Testis (tissue), 3 donors: ENCODE results near the gene PRMT3. TPM values are rescaled to one million over a fixed set of nuclear protein-coding genes. Genes with fewer than 3 reads are reported as not detected.

Experiments used
- DNase-seq: peaks from one replicate; pipeline ENCODE4 v3.0.0-alpha.2; 2019
- H3K27ac ChIP-seq, 2 donors: fragments of 200-600 bp; sonication (generic); one replicate each; pipeline ENCODE4 v1.5.1; 2019
- H3K27me3 ChIP-seq: fragments of 200-600 bp; sonication (generic); one replicate; pipeline ENCODE4 v1.5.1; 2019
- H3K36me3 ChIP-seq: fragments of 200-600 bp; sonication (generic); one replicate; pipeline ENCODE4 v1.5.1; 2017; ENCODE audit warnings: low read depth; ENCODE audit errors: missing control alignments
- H3K4me1 ChIP-seq: fragments of 200-600 bp; sonication (generic); one replicate; pipeline ENCODE4 v1.5.1; 2019
- H3K4me3 ChIP-seq, 2 donors: fragments of 200-600 bp; sonication (generic); one replicate each; pipeline ENCODE4 v1.5.1; 2017 to 2019
- H3K9me3 ChIP-seq: fragments of 200-600 bp; sonication (generic); one replicate; pipeline ENCODE4 v1.5.1; 2017
- POLR2A ChIP-seq: fragments of 450-650 bp; IDR thresholded peaks from one replicate; pipeline ENCODE4 v1.6.1; 2017; ENCODE audit warnings: antibody characterized with exemption, mild to moderate bottlenecking, moderate library complexity
- WGBS, 2 donors: methylation state at CpG; one replicate each; pipeline ENCODE4 v1.1.5; 2018; 5-methylcytosine and 5-hydroxymethylcytosine counted together
- intact Hi-C: fragments of 100-400 bp; cut with DNase I; formaldehyde crosslinking; loops from one replicate; pipeline ENCODE4 v1.15.1; 2023; ENCODE audit warnings: low total_unique reads
- polyA plus RNA-seq: library from polyadenylated mRNA; stranded (reverse); fragments of 350-450 nt; fragmentation: Illumina TruSeq; extraction: RNeasy Lipid Tissue Mini Kit (QIAGEN cat#74804); gene quantifications from one replicate; pipeline ENCODE4 v1.2.3, GENCODE V29; 2014; ENCODE audit warnings: low read depth, low replicate concordance; ENCODE audit not compliant: insufficient read depth
- total RNA-seq, 2 donors: library from RNA; depleted of rRNA; stranded (reverse); fragments of >200 nt; gene quantifications; one replicate each; pipeline ENCODE4 v1.2.3, GENCODE V29; 2016
- TF ChIP-seq, protein P1 (sequence below), 3 experiments: fragments of 450-650 bp in 2 of 3; fragments of 200-600 bp in 1 of 3; sonication (generic) in 1 of 3; IDR thresholded peaks; one replicate each; pipeline ENCODE4 v1.5.1; 2016 to 2019; ENCODE audit warnings: antibody characterized with exemption in 3 of 3, mild to moderate bottlenecking in 2 of 3, moderate library complexity in 1 of 3

Gene PRMT3
- total and polyA plus RNA-seq, 3 donors from 2014 or later: 9.1 to 28.0 (median 22.4) TPM

DNA sequence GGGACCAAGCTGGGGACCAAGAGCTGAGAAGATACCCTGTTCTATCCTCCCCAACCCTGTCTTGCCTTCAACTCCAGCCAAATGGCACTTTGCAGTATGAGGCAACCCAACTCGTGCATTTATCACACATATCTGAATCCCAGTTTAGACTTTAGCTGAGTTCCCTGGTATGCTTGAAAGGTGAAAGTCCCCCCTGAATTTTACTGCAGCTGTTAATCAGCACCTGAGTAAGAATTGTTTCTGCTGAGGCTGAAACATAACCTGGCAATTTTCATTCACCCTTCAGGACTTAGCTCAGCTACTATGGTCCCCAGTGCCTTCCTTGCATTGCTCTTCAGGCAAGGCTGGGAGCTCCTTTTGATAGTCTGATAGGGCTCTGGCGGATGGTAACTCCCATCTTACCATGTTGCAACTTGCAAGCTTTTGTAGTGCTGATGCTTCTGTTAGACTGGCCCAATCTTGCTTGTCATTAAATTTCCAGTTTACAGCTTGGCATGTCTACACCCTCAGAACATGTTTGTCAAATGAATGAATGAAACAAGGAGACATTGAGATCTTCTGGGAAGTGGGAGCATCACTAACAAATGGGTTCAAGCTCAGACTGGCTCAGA is 147.9 kb downstream of the PRMT3 start:
- H3K9me3 ChIP-seq: no peaks in the 10 kb centered on the region
- intact Hi-C loops: no loop called here
- no peaks in the 10 kb centered on the region for H3K27me3 ChIP-seq
- peak; percentile 18 for DNase-seq
- no peak for TF ChIP-seq POLR2A
- TF ChIP-seq, protein P1, sequence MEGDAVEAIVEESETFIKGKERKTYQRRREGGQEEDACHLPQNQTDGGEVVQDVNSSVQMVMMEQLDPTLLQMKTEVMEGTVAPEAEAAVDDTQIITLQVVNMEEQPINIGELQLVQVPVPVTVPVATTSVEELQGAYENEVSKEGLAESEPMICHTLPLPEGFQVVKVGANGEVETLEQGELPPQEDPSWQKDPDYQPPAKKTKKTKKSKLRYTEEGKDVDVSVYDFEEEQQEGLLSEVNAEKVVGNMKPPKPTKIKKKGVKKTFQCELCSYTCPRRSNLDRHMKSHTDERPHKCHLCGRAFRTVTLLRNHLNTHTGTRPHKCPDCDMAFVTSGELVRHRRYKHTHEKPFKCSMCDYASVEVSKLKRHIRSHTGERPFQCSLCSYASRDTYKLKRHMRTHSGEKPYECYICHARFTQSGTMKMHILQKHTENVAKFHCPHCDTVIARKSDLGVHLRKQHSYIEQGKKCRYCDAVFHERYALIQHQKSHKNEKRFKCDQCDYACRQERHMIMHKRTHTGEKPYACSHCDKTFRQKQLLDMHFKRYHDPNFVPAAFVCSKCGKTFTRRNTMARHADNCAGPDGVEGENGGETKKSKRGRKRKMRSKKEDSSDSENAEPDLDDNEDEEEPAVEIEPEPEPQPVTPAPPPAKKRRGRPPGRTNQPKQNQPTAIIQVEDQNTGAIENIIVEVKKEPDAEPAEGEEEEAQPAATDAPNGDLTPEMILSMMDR (IDR thresholded peaks at IDR 0.05): no peak
- H3K27ac ChIP-seq: no peak overlapping the region
- no peaks in the 10 kb centered on the region for H3K4me1 ChIP-seq
- H3K4me3 ChIP-seq: no peak overlapping the region
- no peaks in the 10 kb centered on the region for H3K36me3 ChIP-seq
- WGBS, 2 donors: 38 to 47% methylated on average over 2 of the region's 2 CpGs

DNA sequence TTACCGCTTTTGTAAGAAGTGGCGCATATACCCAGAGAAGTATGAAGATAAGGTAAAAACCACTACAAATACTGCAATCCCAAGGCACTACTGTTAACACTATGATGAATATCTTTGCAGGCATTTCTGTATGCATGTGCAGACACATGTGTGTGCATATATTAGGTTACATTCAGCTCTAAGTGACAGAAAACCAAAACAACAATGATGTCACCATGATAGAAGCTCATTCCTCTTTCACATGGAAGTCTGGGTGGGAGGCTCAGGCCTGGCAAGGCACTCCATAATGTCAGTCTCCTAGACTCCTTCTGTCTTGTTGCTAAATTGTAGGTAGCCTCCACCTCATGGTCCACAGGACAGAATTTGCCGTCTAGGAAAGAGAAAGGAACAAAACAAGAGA is 148.8 kb downstream of the PRMT3 start:
- WGBS, 2 donors: 82 to 87% methylated on average over 3 of the region's 3 CpGs

GRCh38 chr11:20536784-20537183 is 149.3 kb downstream of the PRMT3 start:
- Histone ChIP-seq H3K27me3 (no peaks in the 10 kb centered on the region), H3K4me1 (no peaks in the 10 kb centered on the region), H3K36me3 (no peaks in the 10 kb centered on the region), H3K27ac (no peak overlapping the region), H3K9me3 (no peaks in the 10 kb centered on the region), H3K4me3 (no peak overlapping the region)
- intact Hi-C loops: no loop called here
- TF ChIP-seq POLR2A: no peak
- TF ChIP-seq, protein P1 (IDR thresholded peaks at IDR 0.05): no peak
- no peak for DNase-seq
- 58 to 90% methylated on average over 1 of the region's 1 CpG for WGBS, 2 donors

More for the DNA sequence above, 148.8 kb downstream of the PRMT3 start:
- intact Hi-C loops: no loop called here
- Histone ChIP-seq H3K4me1 (no peaks in the 10 kb centered on the region), H3K27ac (no peak overlapping the region), H3K27me3 (no peaks in the 10 kb centered on the region), H3K9me3 (no peaks in the 10 kb centered on the region), H3K36me3 (no peaks in the 10 kb centered on the region), H3K4me3 (no peak overlapping the region)
- DNase-seq: no peak
- TF ChIP-seq POLR2A: no peak
- TF ChIP-seq, protein P1 (IDR thresholded peaks at IDR 0.05): no peak

- Histone ChIP-seq H3K4me1 (no peaks in the 10 kb centered on the region), H3K4me3 (no peak overlapping the region), H3K27me3 (no peaks in the 10 kb centered on the region), H3K27ac (no peak overlapping the region), H3K36me3 (no peaks in the 10 kb centered on the region), H3K9me3 (no peaks in the 10 kb centered on the region)
- no peak for TF ChIP-seq POLR2A
- TF ChIP-seq, protein P1 (IDR thresholded peaks at IDR 0.05): no peak
- DNase-seq: no peak
- intact Hi-C loops: no loop called here
- 67 to 77% methylated on average over 2 of the region's 2 CpGs for WGBS, 2 donors
Measured at GRCh38 chr11:20541503-20541902, 154.0 kb downstream of the PRMT3 start.

DNA sequence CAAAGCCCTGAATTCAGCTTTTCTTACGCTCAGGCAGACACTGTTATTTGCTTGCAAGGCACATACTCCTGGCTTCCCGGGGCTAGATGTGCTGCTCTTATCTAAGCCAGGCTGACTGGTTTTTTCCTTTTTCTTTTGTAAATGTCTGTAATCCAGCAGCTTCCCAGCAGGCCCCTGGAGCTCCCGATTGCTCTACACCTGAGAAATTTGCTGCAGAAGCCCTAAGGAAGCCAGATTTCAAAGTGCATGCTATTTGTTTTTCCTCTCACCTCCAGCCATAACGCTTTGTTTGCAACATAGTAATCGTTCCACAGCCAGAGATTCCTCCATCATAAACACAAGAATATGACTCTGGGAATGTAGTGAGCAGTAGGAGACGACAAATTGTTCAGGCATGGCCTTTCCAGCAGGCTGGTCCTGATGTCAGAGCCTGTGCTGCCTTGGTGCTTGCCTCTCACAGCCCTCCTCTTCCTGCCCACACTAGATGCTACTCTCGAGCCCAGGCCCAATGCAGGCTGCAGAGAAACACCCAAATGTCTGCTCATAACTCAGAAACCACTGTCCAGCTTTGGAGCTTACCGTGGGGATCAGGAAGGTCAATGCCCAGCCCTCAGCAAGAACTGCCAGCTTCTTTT is 157.2 kb downstream of the PRMT3 start:
- TF ChIP-seq POLR2A: no peak
- TF ChIP-seq, protein P1 (IDR thresholded peaks at IDR 0.05): no peak
- no peak overlapping the region for H3K27ac ChIP-seq
- no peaks in the 10 kb centered on the region for H3K4me1 ChIP-seq
- intact Hi-C loops: no loop called here
- H3K36me3 ChIP-seq: no peaks in the 10 kb centered on the region
- DNase-seq: no peak
- H3K9me3 ChIP-seq: no peaks in the 10 kb centered on the region
- WGBS, 2 donors: 27 to 41% methylated on average over 7 to 8 of the region's 8 CpGs
- H3K27me3 ChIP-seq: no peaks in the 10 kb centered on the region
- H3K4me3 ChIP-seq: no peak overlapping the region
